Measurements from ENCODE around the gene AGXT.
A peak's percentile ranks its signal among the peaks of the same experiment; 100 is the strongest.

DNA sequence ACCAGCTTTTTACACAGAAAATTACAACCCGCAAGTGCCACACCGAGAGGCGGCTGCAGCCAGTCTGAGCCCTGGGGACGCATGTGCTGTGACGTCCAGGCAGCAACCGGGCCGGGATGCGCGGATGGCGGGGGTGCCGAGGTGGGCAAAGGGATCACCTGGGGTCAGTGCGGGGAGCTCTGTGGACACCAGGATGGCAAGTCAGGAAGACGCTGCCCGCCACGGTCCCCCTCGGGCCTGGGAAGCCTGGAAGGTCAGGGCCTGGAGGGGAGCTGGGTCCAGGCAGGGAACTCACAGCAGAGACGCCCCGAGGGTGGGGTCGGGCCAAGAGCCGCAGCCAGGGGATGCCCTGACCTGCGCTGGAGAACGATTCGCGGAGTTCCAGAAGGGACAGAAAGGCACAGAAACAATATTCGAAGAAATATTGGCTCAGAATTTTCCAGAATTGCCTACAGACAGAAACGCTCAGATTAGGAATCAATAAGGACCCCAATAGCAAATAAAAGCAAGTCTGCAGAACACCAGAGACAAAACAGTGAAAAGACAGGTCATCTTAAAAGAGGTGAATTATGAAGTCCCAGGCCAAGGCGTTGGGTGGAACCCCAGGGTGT lies 36.9 kb upstream of the AGXT start:
- TF ChIP-seq, protein P1, sequence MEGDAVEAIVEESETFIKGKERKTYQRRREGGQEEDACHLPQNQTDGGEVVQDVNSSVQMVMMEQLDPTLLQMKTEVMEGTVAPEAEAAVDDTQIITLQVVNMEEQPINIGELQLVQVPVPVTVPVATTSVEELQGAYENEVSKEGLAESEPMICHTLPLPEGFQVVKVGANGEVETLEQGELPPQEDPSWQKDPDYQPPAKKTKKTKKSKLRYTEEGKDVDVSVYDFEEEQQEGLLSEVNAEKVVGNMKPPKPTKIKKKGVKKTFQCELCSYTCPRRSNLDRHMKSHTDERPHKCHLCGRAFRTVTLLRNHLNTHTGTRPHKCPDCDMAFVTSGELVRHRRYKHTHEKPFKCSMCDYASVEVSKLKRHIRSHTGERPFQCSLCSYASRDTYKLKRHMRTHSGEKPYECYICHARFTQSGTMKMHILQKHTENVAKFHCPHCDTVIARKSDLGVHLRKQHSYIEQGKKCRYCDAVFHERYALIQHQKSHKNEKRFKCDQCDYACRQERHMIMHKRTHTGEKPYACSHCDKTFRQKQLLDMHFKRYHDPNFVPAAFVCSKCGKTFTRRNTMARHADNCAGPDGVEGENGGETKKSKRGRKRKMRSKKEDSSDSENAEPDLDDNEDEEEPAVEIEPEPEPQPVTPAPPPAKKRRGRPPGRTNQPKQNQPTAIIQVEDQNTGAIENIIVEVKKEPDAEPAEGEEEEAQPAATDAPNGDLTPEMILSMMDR (IDR thresholded peaks at IDR 0.05; ENCODE audit: control extremely low read depth in 1 of 3, insufficient read depth in 1 of 3, low read depth in 1 of 3, low read length in 3 of 3), result no peak
- TF ChIP-seq TBP (IDR thresholded peaks at IDR 0.05; ENCODE audit: low read depth, low read length), result no peak
- no peak for TF ChIP-seq BCL11A (IDR thresholded peaks at IDR 0.05; ENCODE audit: low read depth in 2 of 2, low read length in 2 of 2)
- TF ChIP-seq CREB1 (IDR thresholded peaks at IDR 0.05), result peak; percentile 51; the same call in 1 of the 2 replicates
- no peak for TF ChIP-seq ZNF274 (IDR thresholded peaks at IDR 0.05; ENCODE audit: borderline replicate concordance, extremely low read depth, low read length)
- no peak for TF ChIP-seq SRF (IDR thresholded peaks at IDR 0.05; ENCODE audit: low read depth, low read length)
- TF ChIP-seq POLR2A (IDR thresholded peaks at IDR 0.05; ENCODE audit: control extremely low read depth in 1 of 2, low read depth in 2 of 2, low read length in 2 of 2), result no peak
- TF ChIP-seq EZH2 (IDR thresholded peaks at IDR 0.05; ENCODE audit: low read depth, low read length, severe bottlenecking), result no peak
- TF ChIP-seq MAFK (IDR thresholded peaks at IDR 0.05; ENCODE audit: low read depth, low read length), result no peak
- no peak for TF ChIP-seq EGR1 (IDR thresholded peaks at IDR 0.05; ENCODE audit: borderline replicate concordance, low read depth, low read length)
- no peak for TF ChIP-seq HDAC2 (IDR thresholded peaks at IDR 0.05; ENCODE audit: borderline replicate concordance in 1 of 2, low read depth in 2 of 2, low read length in 2 of 2)
- TF ChIP-seq GTF2F1 (IDR thresholded peaks at IDR 0.05; ENCODE audit: borderline replicate concordance, low read depth, low read length), result no peak

Data from H1 (cell line).